Ishikawa (cell line): ENCODE data around the gene GADL1.

Experiments used
- CEBPB ChIP-seq: IDR thresholded peaks from 2 replicates; pipeline ENCODE4 v1.6.1; 2012
- CREB1 ChIP-seq: IDR thresholded peaks from 2 replicates; pipeline ENCODE4 v1.6.1; 2012; ENCODE audit warnings: low read depth
- EGR1 ChIP-seq: IDR thresholded peaks from 2 replicates; pipeline ENCODE4 v1.6.1; 2012
- EP300 ChIP-seq: IDR thresholded peaks from 2 replicates; pipeline ENCODE4 v1.6.1; 2012; ENCODE audit warnings: borderline replicate concordance
- FOXM1 ChIP-seq: IDR thresholded peaks from 2 replicates; pipeline ENCODE4 v1.6.1; 2012; ENCODE audit warnings: low read depth, borderline replicate concordance
- NFIC ChIP-seq: IDR thresholded peaks from 2 replicates; pipeline ENCODE4 v1.6.1; 2012
- RAD21 ChIP-seq: IDR thresholded peaks from 2 replicates; pipeline ENCODE4 v1.6.1; 2012; ENCODE audit warnings: low read depth
- TAF1 ChIP-seq: IDR thresholded peaks from 2 replicates; pipeline ENCODE4 v1.6.1; 2012; ENCODE audit warnings: low read depth, mild to moderate bottlenecking
- TCF12 ChIP-seq: IDR thresholded peaks from 2 replicates; pipeline ENCODE4 v1.6.1; 2012; ENCODE audit warnings: low read depth
- TEAD4 ChIP-seq: IDR thresholded peaks from 2 replicates; pipeline ENCODE4 v1.6.1; 2012
- YY1 ChIP-seq: IDR thresholded peaks from 2 replicates; pipeline ENCODE4 v1.6.1; 2012; ENCODE audit warnings: low read depth
- ZBTB7A ChIP-seq: IDR thresholded peaks from 2 replicates; pipeline ENCODE4 v1.6.1; 2012; ENCODE audit warnings: low read depth
- TF ChIP-seq, protein P1 (sequence below): IDR thresholded peaks from 2 replicates; pipeline ENCODE4 v1.6.1; 2012
- TF ChIP-seq, protein P2 (sequence below): IDR thresholded peaks from 2 replicates; pipeline ENCODE4 v1.6.1; 2012; ENCODE audit warnings: low read depth, mild to moderate bottlenecking
- TF ChIP-seq, protein P3 (sequence below): IDR thresholded peaks from 2 replicates; pipeline ENCODE4 v1.6.1; 2012

GADL1 gene

DNA sequence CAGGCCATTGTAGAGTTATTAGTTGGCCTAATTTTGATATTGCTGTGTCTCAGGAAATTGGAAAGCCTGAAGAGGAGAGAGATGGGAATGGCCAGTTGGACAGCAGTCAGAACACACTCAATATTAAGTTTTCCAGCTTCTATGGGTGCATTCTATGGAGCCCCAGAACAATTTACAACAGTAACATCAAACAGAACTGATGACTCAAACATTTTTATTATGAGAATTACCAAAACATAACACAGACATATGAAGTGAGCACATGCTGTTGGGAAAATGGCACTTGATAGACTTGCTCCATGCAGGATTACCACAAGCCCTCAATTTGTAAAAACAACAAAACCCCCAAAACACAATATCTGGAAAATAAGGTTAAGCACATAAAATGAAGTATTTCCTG is 104.3 kb downstream of the GADL1 start:
- TF ChIP-seq ZBTB7A, result no peak

DNA sequence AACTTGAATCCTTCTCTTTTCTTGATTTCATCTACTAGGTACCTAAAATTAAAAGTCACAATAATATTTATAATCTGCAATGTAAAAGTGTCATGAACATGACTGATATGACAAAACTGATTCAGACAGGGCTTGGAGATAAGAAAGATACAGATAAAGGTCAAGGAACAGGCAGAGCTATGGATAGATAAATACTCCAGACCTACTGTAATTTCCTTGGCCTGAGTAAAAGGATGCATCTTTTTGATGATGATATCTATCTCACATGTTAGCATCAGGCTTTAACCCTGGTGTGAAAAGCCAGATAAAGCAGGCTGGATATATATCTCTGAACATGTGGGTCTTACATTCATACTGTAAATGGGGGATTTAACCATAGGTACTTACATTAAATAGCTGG is 108.1 kb downstream of the GADL1 start:
- TF ChIP-seq EP300 (no peak), TAF1 (no peak), EGR1 (no peak)
- TF ChIP-seq, protein P1, sequence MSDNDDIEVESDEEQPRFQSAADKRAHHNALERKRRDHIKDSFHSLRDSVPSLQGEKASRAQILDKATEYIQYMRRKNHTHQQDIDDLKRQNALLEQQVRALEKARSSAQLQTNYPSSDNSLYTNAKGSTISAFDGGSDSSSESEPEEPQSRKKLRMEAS, result no peak

DNA sequence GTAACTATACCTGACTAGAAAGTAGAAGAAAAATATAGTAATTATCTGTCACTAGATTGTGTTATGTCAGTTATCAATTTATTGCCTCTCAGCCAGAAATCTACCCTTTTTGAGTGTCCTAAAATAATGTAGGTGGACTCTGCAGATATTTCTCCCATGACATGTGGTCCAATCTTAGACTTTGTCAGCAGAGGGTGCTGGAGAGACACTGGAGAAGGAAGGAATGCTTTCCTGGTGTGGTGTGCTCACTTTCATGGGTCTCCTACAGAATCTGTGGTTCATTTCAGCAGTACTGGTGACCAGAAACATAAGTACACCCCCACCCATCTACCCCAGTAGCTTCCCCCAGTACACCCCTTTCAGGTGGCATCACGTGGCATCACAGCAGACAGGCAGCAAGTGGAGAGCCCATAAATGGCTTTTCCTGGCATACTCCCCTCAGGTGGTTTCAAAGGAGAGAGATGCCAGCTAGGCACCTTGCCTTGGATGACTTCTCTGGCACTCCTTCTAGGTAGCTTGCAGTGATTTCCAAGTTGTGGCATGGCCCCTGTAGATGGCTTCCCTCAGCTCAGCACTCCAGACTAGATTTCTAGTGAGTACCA is 114.7 kb downstream of the GADL1 start:
- TF ChIP-seq RAD21 (peak; percentile 81), EP300 (no peak)

DNA sequence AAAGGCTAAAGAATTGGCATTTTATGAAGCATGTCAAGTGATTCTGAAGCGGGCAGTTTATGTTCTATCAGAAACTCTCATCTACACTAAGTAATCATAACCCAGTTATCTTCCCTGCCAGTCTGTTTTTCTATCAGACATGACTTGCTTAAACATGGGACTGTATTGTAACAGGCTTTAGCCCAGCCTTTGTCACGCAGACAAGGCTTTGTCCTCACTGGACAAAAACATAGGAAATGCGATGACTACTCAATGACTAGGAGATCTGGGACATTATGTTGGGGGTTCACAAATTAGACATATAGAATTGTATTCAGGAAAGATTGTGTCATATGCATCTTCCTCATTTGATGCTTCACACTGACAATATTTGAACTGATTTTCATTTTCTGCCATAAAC is 115.5 kb downstream of the GADL1 start:
- no peak for TF ChIP-seq EGR1
- no peak for TF ChIP-seq TAF1
- no peak for TF ChIP-seq ZBTB7A
- no peak for TF ChIP-seq NFIC
- no peak for TF ChIP-seq YY1
- no peak for TF ChIP-seq TCF12
- TF ChIP-seq, protein P1, result no peak
- TF ChIP-seq, protein P2, sequence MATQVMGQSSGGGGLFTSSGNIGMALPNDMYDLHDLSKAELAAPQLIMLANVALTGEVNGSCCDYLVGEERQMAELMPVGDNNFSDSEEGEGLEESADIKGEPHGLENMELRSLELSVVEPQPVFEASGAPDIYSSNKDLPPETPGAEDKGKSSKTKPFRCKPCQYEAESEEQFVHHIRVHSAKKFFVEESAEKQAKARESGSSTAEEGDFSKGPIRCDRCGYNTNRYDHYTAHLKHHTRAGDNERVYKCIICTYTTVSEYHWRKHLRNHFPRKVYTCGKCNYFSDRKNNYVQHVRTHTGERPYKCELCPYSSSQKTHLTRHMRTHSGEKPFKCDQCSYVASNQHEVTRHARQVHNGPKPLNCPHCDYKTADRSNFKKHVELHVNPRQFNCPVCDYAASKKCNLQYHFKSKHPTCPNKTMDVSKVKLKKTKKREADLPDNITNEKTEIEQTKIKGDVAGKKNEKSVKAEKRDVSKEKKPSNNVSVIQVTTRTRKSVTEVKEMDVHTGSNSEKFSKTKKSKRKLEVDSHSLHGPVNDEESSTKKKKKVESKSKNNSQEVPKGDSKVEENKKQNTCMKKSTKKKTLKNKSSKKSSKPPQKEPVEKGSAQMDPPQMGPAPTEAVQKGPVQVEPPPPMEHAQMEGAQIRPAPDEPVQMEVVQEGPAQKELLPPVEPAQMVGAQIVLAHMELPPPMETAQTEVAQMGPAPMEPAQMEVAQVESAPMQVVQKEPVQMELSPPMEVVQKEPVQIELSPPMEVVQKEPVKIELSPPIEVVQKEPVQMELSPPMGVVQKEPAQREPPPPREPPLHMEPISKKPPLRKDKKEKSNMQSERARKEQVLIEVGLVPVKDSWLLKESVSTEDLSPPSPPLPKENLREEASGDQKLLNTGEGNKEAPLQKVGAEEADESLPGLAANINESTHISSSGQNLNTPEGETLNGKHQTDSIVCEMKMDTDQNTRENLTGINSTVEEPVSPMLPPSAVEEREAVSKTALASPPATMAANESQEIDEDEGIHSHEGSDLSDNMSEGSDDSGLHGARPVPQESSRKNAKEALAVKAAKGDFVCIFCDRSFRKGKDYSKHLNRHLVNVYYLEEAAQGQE, result no peak
- TF ChIP-seq EP300, result no peak
- TF ChIP-seq, protein P3, sequence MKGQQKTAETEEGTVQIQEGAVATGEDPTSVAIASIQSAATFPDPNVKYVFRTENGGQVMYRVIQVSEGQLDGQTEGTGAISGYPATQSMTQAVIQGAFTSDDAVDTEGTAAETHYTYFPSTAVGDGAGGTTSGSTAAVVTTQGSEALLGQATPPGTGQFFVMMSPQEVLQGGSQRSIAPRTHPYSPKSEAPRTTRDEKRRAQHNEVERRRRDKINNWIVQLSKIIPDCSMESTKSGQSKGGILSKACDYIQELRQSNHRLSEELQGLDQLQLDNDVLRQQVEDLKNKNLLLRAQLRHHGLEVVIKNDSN, result no peak
- TF ChIP-seq FOXM1, result no peak
- TF ChIP-seq CEBPB, result no peak

DNA sequence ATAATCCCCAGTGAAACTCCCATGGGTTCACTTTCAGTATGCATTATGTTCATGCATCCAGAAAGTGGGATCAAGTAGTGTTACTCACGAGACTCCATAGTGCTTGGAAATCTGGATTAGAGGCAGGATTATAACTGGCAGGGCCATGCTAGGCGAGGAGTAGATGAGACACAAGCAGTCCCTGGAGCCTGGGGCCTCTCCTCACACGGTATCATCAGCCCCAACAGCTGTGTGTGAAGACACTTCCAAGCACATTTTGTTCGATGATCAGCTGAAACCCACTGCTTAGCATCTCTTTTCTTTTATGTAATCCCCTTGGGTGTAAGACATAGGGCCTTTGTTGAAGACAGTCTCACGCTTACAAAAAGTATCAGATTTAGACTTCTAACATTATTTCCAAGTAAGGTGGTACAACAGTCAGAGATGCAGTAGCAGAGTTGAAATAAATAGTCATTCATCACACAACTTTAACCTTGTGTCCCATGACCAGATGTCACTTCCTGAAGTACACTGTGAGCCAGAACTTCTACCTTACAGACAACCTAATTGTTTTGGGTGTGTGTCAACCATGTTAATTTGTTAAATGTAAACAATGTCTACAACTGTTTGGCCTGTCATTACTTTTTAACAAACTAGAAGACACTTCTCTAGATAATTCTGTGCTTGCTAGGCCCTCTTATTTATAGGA is 116.9 kb downstream of the GADL1 start:
- TF ChIP-seq EP300, result no peak
- TF ChIP-seq NFIC, result no peak
- TF ChIP-seq, protein P2, result no peak
- no peak for TF ChIP-seq TCF12
- no peak for TF ChIP-seq YY1
- TF ChIP-seq, protein P3, result no peak
- no peak for TF ChIP-seq FOXM1
- TF ChIP-seq RAD21, result no peak
- TF ChIP-seq, protein P1, result no peak
- TF ChIP-seq CREB1, result no peak
- no peak for TF ChIP-seq TAF1
- no peak for TF ChIP-seq CEBPB
- TF ChIP-seq ZBTB7A, result no peak
- no peak for TF ChIP-seq TEAD4
- TF ChIP-seq EGR1, result no peak

DNA sequence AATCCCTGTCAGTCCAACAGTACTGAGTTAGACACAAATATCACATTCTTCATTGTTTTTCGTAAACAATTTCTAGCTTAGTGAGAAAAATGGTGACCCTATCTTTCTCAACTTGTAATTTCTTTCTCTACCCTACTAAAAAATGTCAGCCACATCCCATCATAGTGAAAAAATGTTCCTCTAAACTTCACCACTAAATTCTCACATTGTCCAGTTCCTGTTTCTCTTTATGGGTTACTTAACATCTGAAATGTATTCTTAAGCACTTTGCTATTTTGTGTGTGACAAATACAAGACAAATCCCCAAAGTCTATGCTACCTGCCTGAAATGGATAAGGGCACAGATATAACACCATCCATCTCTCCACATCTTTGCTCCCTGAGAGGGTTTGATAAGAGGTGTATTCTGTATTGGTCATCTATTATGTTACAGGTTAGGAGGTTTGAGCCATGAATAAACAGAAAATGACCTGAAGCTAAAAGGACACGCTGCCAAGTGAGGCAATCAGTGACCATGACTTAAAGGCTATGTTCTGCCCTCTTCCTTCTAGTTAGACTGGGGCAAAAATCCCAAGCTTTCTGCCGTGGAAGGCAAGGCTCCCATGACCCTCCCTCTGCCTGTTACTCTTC is 118.2 kb downstream of the GADL1 start:
- TF ChIP-seq, protein P1, result no peak
- TF ChIP-seq, protein P2, result no peak
- TF ChIP-seq CEBPB (no peak), ZBTB7A (no peak), TCF12 (no peak), TAF1 (no peak), RAD21 (no peak), TEAD4 (no peak), EGR1 (no peak), CREB1 (no peak), FOXM1 (no peak), EP300 (no peak), YY1 (no peak), NFIC (no peak)
- TF ChIP-seq, protein P3, result no peak
